Omental fat pad (tissue), 4 donors: ENCODE measurements around the gene F13B. TPM values are rescaled to one million over a fixed set of nuclear protein-coding genes. Genes with fewer than 3 reads are reported as not detected.
"Not testable (repeated sequence)": the region's sequence is repeated elsewhere in the genome, so short reads cannot be mapped to it uniquely, and the experiment has no call there.

ENCODE experiments used
- ATAC-seq: fragments of 150-250 bp; one replicate; pipeline ENCODE4 v1.9.1; 2016; ENCODE audit warnings: mild to moderate bottlenecking, moderate library complexity; ENCODE audit not compliant: low FRiP score
- DNase-seq: peaks from one replicate; pipeline ENCODE4 v3.0.0-alpha.2; 2019; ENCODE audit warnings: low spot score
- total RNA-seq, 4 donors: library from RNA; depleted of rRNA; stranded (reverse); fragments of >200 nt; gene quantifications; one replicate each; pipeline ENCODE4 v1.1.0, GENCODE V29; 2016
- TF ChIP-seq, protein P1 (sequence below), 3 donors: fragments of 450-650 bp; IDR thresholded peaks; one replicate each; pipeline ENCODE4 v1.5.1; 2016 to 2017; ENCODE audit warnings: antibody characterized with exemption in 3 of 3, mild to moderate bottlenecking in 3 of 3, moderate library complexity in 2 of 3

The F13B gene
- total RNA-seq, 4 donors from 2014 or later = not detected

DNA sequence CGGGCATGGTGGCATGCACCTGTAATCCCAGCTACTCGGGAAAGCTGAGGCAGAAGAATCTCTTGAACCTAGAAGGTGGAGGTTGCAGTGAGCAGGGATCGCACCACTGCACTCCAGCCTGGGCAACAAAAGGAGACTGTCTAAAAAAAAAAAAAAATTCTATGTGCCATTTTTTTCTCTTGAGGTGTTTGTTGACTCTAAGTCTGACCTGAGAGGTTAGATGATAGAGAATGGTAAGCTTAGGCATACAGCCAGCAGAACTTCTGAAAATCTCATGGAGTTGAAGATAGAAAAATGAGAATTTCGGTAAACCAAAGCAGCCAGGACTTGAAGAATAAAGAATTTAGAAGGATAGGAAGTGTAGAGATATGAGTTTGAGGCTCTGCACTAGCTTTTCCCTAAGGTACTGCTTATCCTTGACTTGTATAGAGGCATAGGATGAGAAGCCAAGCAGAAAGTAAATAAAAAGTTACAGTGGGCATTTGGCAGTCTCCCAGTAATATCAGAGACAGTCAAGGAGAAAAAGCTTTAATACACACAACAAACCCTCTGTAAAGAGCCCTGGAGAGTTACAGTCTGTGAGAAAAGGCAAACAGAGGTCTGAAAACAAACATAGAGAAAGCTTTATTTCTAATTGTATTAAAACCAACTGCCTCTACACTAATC is 24.3 kb downstream of the F13B start:
- no peak for ATAC-seq
- DNase-seq = no peak
- TF ChIP-seq, protein P1, sequence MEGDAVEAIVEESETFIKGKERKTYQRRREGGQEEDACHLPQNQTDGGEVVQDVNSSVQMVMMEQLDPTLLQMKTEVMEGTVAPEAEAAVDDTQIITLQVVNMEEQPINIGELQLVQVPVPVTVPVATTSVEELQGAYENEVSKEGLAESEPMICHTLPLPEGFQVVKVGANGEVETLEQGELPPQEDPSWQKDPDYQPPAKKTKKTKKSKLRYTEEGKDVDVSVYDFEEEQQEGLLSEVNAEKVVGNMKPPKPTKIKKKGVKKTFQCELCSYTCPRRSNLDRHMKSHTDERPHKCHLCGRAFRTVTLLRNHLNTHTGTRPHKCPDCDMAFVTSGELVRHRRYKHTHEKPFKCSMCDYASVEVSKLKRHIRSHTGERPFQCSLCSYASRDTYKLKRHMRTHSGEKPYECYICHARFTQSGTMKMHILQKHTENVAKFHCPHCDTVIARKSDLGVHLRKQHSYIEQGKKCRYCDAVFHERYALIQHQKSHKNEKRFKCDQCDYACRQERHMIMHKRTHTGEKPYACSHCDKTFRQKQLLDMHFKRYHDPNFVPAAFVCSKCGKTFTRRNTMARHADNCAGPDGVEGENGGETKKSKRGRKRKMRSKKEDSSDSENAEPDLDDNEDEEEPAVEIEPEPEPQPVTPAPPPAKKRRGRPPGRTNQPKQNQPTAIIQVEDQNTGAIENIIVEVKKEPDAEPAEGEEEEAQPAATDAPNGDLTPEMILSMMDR (IDR thresholded peaks at IDR 0.05) = no peak

DNA sequence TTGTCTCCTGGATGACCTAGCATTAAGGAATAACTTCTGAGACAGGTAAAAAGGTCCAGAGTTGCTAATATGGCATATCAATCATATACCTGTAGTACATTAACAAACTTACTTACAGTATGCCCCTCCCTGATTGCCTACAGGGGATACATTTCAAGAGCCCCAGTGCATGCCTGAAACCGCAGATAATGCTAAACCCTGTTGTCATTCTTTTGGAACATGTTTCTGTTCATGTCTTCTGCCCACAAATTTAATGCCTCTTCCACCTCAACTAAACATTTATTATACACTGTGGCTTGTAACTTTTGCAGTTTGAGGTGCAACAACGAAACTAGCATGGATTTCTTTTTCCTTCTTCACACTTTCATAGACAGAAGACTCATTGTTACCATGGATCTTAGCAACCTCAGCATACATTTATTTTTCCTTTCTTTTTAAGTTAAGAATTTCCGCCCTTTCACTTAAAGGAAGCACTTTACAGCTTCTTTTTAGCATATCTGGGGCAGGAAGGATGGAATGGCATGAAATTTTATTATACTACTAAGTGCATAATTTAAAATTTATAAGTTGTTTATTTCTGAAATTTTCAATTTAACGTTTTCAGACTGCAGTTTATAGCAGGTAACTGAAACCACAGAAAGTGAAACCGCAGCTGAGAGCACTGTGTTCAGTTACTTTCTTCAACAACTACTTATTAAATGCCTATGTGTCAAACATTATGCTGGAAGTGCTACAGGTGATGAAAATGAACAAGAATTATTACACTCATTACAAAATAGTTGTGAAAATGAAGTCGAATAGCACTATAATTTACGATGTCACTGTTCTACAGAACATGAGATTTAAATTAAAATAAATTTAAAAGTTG is 25.3 kb downstream of the F13B start:
- DNase-seq (no peak), ATAC-seq (no peak)
- TF ChIP-seq, protein P1 (IDR thresholded peaks at IDR 0.05) = no peak

DNA sequence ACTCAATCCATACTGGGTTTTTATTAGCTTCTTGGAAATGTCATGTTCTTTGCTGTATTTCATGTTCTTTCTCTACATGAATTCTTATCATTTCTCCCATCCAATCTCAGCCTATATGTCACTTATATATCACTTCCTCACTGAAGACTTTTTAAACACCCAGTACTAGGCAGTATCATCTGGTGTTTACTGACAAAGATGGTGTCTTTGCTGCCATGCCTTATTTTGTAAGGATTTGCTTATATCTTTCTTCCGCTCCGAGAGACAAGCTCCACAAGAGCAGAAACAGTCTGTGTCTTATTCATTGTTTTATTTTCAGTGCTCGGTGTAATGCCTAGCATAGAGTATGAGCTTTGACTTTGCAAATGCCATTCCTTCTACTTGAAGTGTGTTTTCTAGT is 30.2 kb downstream of the F13B start:
- ATAC-seq = no peak

DNA sequence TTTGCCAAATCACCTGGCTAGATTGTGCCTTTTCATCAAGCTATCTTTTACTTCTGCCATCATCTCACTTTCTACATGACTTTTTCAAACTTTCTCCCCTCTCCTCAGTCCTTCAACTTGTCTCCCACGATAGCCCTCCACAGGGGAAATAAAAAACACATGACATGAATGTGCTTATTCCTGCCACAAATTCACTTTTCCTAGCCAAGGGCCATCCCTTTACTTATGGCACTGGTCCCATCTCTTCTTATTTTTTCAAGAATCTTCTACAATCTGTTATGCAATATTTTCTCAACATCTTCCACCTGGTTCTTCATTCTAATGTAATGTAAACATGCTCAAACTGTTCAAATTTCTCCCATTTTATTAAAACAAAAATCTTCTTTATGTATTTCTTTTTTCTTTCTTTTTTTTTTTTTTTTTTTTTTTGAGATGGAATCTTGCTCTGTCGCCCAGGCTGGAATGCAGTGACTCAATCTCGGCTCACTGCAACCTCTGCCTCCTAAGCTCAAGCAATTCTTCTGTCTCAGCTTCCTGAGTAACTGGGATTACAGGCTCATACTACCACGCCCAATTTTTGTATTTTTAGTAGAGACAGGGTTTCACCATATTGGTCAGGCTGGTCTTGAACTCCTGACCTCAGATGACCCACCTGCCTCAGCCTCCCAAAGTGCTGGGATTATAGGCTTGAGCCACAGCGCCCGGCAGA is 32.3 kb downstream of the F13B start:
- DNase-seq, ATAC-seq: not testable (repeated sequence)

More for the DNA sequence above, 30.2 kb downstream of the F13B start:
- TF ChIP-seq, protein P1 (IDR thresholded peaks at IDR 0.05) = no peak
- DNase-seq = no peak

DNA sequence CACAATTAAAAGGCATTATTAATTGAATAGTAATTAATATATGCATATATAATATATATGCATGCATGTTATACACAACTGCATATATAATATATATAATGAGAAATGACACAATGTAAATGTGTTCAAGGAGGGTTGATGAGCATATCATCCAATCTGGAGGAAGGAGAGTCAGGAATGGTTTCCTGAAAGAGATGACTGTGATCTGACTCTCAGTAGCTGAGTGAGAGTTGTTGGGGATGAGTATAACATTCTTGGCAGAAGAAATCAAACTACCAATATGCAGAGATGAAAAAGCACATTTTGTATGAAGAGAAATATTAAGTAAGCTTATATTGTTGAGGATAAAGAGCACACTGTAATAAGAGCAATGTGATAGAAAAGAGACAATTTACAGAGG is 37.3 kb downstream of the F13B start:
- DNase-seq = no peak
- ATAC-seq = no peak
- TF ChIP-seq, protein P1 (IDR thresholded peaks at IDR 0.05) = no peak

DNA sequence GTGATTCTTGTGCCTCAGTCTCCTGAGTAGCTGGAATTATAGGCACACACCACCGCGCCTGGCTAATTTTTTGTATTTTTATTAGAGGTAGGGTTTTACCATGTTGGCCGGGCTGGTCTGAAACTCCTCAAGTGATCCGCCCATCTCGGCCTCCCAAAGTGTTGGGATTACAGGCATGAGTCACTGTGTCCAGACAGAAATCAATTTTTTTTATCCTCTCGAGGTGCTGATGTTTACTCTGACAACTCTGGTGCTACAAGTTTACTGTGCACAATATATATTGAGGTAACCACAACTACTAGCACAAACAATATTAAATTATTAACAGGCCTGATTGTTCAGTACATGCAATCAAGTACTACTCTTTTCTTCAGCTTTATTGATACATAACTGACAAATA is 39.7 kb downstream of the F13B start:
- ATAC-seq (no peak), DNase-seq (no peak)
- TF ChIP-seq, protein P1 (IDR thresholded peaks at IDR 0.05) = no peak

DNA sequence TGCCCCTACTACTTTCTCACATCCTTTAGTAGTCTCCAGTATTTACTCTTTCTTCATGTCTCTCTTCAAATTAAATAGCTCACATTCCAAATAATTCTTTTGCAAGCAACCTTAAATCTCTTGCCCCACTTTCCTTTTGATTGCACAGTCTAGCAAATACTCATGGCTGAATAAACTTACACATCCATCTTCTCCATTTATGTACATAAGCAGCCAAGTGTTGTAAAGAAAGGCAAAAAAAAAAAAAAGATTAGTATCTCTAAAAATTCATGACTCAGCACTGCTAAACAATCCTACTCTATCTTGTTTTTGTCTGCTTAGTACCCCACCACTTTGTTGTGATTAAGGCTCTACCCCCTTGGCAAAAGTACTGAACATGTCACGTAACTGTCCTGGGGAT is 42.6 kb downstream of the F13B start:
- TF ChIP-seq, protein P1 (IDR thresholded peaks at IDR 0.05) = no peak
- DNase-seq (no peak), ATAC-seq (no peak)
